Uterus (tissue), 4 donors: ENCODE results near the gene DNAJB8. TPM values are rescaled to one million over a fixed set of nuclear protein-coding genes. Genes with fewer than 3 reads are reported as not detected.
A peak's percentile ranks its signal among the peaks of the same experiment; 100 is the strongest.

Source experiments
- DNase-seq, 2 donors: peaks; one replicate each; pipeline ENCODE4 v3.0.0-alpha.2; 2019 to 2020
- H3K27ac ChIP-seq, 2 donors: fragments of 200-600 bp; sonication (generic); 1 replicate in 1 of 2; 2 replicates in 1 of 2; pipeline ENCODE4 v1.5.1; 2016 to 2018
- H3K27me3 ChIP-seq, 2 donors: fragments of 200-600 bp; sonication (generic); one replicate each; pipeline ENCODE4 v1.5.1; 2018 to 2019; ENCODE audit warnings: control low read depth in 1 of 2
- H3K36me3 ChIP-seq, 2 donors: fragments of 200-600 bp; sonication (generic); one replicate each; pipeline ENCODE4 v1.5.1; 2019; ENCODE audit warnings: control low read depth in 1 of 2
- H3K4me1 ChIP-seq, 2 donors: fragments of 200-600 bp; sonication (generic); one replicate each; pipeline ENCODE4 v1.5.1; 2018 to 2019; ENCODE audit warnings: control low read depth in 1 of 2
- H3K4me3 ChIP-seq, 2 donors: fragments of 200-600 bp; sonication (generic); 1 replicate in 1 of 2; 2 replicates in 1 of 2; pipeline ENCODE4 v1.5.1; 2018 to 2019; ENCODE audit warnings: mild to moderate bottlenecking in 1 of 2
- H3K9me3 ChIP-seq, 2 donors: fragments of 200-600 bp; sonication (generic); one replicate each; pipeline ENCODE4 v1.5.1; 2019; ENCODE audit warnings: control low read depth in 1 of 2
- CTCF ChIP-seq, 4 experiments: fragments of 200-600 bp in 2 of 4; fragments of 450-650 bp in 2 of 4; sonication (generic) in 2 of 4; IDR thresholded peaks; one replicate each; pipeline ENCODE4 v1.5.1; 2016 to 2019; ENCODE audit warnings: antibody characterized with exemption in 4 of 4, mild to moderate bottlenecking in 2 of 4, moderate library complexity in 1 of 4
- POLR2A ChIP-seq, 2 donors: fragments of 450-650 bp; IDR thresholded peaks; one replicate each; pipeline ENCODE4 v1.6.1; 2016; ENCODE audit warnings: antibody characterized with exemption in 2 of 2, mild to moderate bottlenecking in 1 of 2, moderate library complexity in 1 of 2
- intact Hi-C: fragments of 100-400 bp; cut with DNase I; formaldehyde crosslinking; loops from one replicate; pipeline ENCODE4 v1.15.1; 2023; ENCODE audit warnings: low total_unique reads
- total RNA-seq, 4 donors: library from RNA; depleted of rRNA in 3 of 4; stranded (reverse); fragments of >200 nt in 3 of 4; gene quantifications; one replicate each; pipeline versions ENCODE4 v1.1.0 to v1.2.4, GENCODE V29; 2014 to 2023
- donor health status: DM: yes; HTN: yes; CAD: no.

The DNAJB8 gene
- total RNA-seq, 4 donors from 2014 or later = not detected

GRCh38 chr3:128488991-128489673 lies 22.4 kb upstream of the DNAJB8 start:
- Histone ChIP-seq H3K9me3 (no peaks in the 10 kb centered on the region), H3K4me3 (peak overlapping the region; percentile 56 to 98), H3K27ac (peak overlapping the region; percentile 99 to 100), H3K4me1 (peaks cover 0 to 19% of the 10 kb centered on the region in 2 donors), H3K36me3 (no peaks in the 10 kb centered on the region), H3K27me3 (no peaks in the 10 kb centered on the region)
- intact Hi-C loops = loop anchor here (5.0 kb wide), 1 partner anchor 312 kb away; no protein-coding TSS in a partner anchor
- DNase-seq = peak; percentile 82 to 86
- TF ChIP-seq CTCF (IDR thresholded peaks at IDR 0.05) (peak in 1 of 4 experiments; percentile 8), POLR2A (IDR thresholded peaks at IDR 0.05) (peak; percentile 53 to 86)

GRCh38 chr3:128488636-128488990 lies 21.9 kb upstream of the DNAJB8 start:
- TF ChIP-seq CTCF (IDR thresholded peaks at IDR 0.05) (no peak), POLR2A (IDR thresholded peaks at IDR 0.05) (no peak)
- Histone ChIP-seq H3K4me1 (peaks cover 0 to 21% of the 10 kb centered on the region in 2 donors), H3K4me3 (peak overlapping the region; percentile 56 to 98), H3K27ac (peak overlapping the region; percentile 99 to 100), H3K9me3 (no peaks in the 10 kb centered on the region), H3K36me3 (no peaks in the 10 kb centered on the region), H3K27me3 (no peaks in the 10 kb centered on the region)
- intact Hi-C loops = loop anchor here (5.0 kb wide), 1 partner anchor 311 kb away; no protein-coding TSS in a partner anchor
- DNase-seq = no peak

- Histone ChIP-seq H3K4me3 (peak overlapping the region; percentile 56 to 98), H3K4me1 (peaks cover 0 to 18% of the 10 kb centered on the region in 2 donors), H3K9me3 (no peaks in the 10 kb centered on the region), H3K36me3 (no peaks in the 10 kb centered on the region), H3K27me3 (no peaks in the 10 kb centered on the region), H3K27ac (peak overlapping the region; percentile 99 to 100)
- TF ChIP-seq POLR2A (IDR thresholded peaks at IDR 0.05) (peak; percentile 99 to 100), CTCF (IDR thresholded peaks at IDR 0.05) (peak in 1 of 4 experiments; percentile 29)
- intact Hi-C loops = loop anchor here (5.0 kb wide), 1 partner anchor 311 kb away; no protein-coding TSS in a partner anchor
- DNase-seq = peak; percentile 96 to 97
These were observed 21.3 kb upstream of the DNAJB8 start for GRCh38 chr3:128487813-128488635.

- Histone ChIP-seq H3K4me3 (peak overlapping the region; percentile 56 to 98), H3K36me3 (no peaks in the 10 kb centered on the region), H3K4me1 (peaks cover 0 to 21% of the 10 kb centered on the region in 2 donors), H3K27ac (peak overlapping the region; percentile 99 to 100), H3K9me3 (no peaks in the 10 kb centered on the region), H3K27me3 (no peaks in the 10 kb centered on the region)
- TF ChIP-seq CTCF (IDR thresholded peaks at IDR 0.05) (no peak), POLR2A (IDR thresholded peaks at IDR 0.05) (no peak)
- no peak for DNase-seq
- intact Hi-C loops = loop anchor here (5.0 kb wide), 1 partner anchor 310 kb away; no protein-coding TSS in a partner anchor
These were observed 20.8 kb upstream of the DNAJB8 start for GRCh38 chr3:128487538-128487812.
